ENCODE data around the gene KRT37.

KRT37 gene

DNA sequence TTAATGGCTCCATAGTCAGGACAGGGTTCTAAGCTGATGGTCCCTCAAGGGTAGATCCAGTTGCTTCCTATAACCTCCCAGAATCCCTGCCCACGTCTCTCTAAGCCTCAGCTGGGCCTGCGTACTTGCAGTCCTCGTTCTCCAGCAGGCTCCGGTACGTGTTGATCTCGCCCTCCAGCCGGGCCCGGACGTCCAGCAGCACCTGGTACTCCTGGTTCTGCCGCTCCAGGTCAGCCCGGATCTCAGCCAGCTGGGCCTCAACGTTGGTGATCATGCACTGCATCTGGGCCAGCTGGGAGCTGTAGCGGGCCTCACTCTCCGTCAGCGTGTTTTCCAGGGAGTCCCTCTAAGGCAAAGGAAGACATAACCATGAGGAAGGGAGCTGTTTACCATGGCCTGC lies 38.3 kb upstream of the KRT37 start:
- DNase-seq, result no peak
- Histone ChIP-seq H3K36me3 (ENCODE audit: control insufficient read depth in 4 of 4, insufficient read depth in 4 of 4, low read length in 3 of 4) (no peaks in the 10 kb centered on the region), H3K27me3 (replicated peaks in 2 of 5; ENCODE audit: control insufficient read depth in 4 of 5, insufficient read depth in 5 of 5, low read length in 4 of 5) (peaks cover 0 to 10% (median 0%) of the 10 kb centered on the region in 5 experiments), H3K4me1 (ENCODE audit: control extremely low read depth in 1 of 4, control insufficient read depth in 4 of 4, insufficient read depth in 4 of 4, low read length in 3 of 4) (no peaks in the 10 kb centered on the region), H3K9me3 (ENCODE audit: control extremely low read depth in 1 of 5, control insufficient read depth in 4 of 5, insufficient read depth in 2 of 5, low read depth in 1 of 5, low read length in 4 of 5) (peaks cover 0 to 3% (median 0%) of the 10 kb centered on the region in 5 experiments), H3K27ac (ENCODE audit: insufficient read depth in 1 of 2, low read depth in 1 of 2, low read length in 2 of 2, poor library complexity in 1 of 2, severe bottlenecking in 2 of 2) (no peak overlapping the region), H3K4me3 (ENCODE audit: control insufficient read depth in 1 of 7, extremely low read depth in 1 of 7, insufficient read depth in 4 of 7, low read depth in 2 of 7, low read length in 6 of 7) (no peak overlapping the region)
- CTCF ChIA-PET, result no interaction called here
- WGBS (ENCODE audit: insufficient coverage), result 78% methylated on average over 12 of the region's 15 CpGs
- POLR2A ChIA-PET, result no interaction called here

DNA sequence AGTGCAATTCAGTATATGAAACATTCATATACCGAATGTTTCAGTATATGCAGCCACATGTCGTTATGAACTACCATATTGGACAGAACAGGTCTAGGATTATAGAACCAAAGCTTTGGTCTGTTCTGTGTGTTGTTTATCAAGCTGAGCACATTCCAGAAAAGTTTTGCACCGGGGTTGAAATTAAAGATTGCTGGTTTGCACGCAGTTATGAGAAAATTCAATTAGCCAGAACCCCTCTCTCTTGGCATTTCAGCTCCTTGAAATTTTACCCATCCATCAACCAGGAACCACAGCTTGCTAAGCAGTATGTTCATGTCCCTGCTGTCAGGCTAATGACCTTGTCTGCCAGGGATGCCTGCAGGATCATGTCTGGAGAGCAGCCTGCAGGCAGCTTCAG lies 33.3 kb upstream of the KRT37 start:
- no peak for DNase-seq
- peaks cover 0 to 5% (median 2%) of the 10 kb centered on the region in 4 experiments for H3K4me1 ChIP-seq (ENCODE audit: control extremely low read depth in 1 of 4, control insufficient read depth in 4 of 4, insufficient read depth in 4 of 4, low read length in 3 of 4)
- H3K4me3 ChIP-seq (ENCODE audit: control insufficient read depth in 1 of 7, extremely low read depth in 1 of 7, insufficient read depth in 4 of 7, low read depth in 2 of 7, low read length in 6 of 7), result no peak overlapping the region
- ChIA-PET POLR2A (interaction anchor here (0.5 kb wide), 1 partner anchor 204 kb away, joined by 3 read pairs; no protein-coding TSS in a partner anchor), CTCF (no interaction called here)
- WGBS (ENCODE audit: insufficient coverage), result 100% methylated on average over 4 of the region's 4 CpGs
- no peaks in the 10 kb centered on the region for H3K9me3 ChIP-seq (ENCODE audit: control extremely low read depth in 1 of 5, control insufficient read depth in 4 of 5, insufficient read depth in 2 of 5, low read depth in 1 of 5, low read length in 4 of 5)
- H3K27me3 ChIP-seq (replicated peaks in 2 of 5; ENCODE audit: control insufficient read depth in 4 of 5, insufficient read depth in 5 of 5, low read length in 4 of 5), result peaks cover 0 to 15% (median 0%) of the 10 kb centered on the region in 5 experiments
- H3K36me3 ChIP-seq (ENCODE audit: control insufficient read depth in 4 of 4, insufficient read depth in 4 of 4, low read length in 3 of 4), result no peaks in the 10 kb centered on the region
- no peak overlapping the region for H3K27ac ChIP-seq (ENCODE audit: insufficient read depth in 1 of 2, low read depth in 1 of 2, low read length in 2 of 2, poor library complexity in 1 of 2, severe bottlenecking in 2 of 2)

DNA sequence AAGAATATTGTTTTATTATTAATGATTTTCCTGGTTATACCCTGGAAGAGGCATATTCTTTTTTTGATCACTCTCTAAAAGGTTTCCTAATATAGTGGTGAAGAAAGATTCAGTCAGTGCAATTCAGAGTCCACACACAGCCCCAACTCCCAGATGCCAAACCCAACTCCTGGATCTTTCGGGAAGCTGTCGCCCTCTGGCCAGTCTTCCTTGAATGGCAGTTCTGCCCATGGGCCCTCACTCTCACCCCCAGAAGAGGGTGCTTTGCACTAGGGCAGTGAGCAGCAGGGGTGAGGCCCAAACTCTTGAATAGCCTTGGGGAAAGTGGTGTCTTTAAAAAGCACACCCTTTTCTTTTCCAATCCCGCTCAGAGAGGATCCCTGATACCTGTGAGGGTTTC lies 31.8 kb upstream of the KRT37 start:
- 100% methylated on average over 1 of the region's 3 CpGs for WGBS (ENCODE audit: insufficient coverage)
- no peaks in the 10 kb centered on the region for H3K9me3 ChIP-seq (ENCODE audit: control extremely low read depth in 1 of 5, control insufficient read depth in 4 of 5, insufficient read depth in 2 of 5, low read depth in 1 of 5, low read length in 4 of 5)
- CTCF ChIA-PET, result no interaction called here
- H3K27me3 ChIP-seq (replicated peaks in 2 of 5; ENCODE audit: control insufficient read depth in 4 of 5, insufficient read depth in 5 of 5, low read length in 4 of 5), result peaks cover 0 to 14% (median 0%) of the 10 kb centered on the region in 5 experiments
- H3K27ac ChIP-seq (ENCODE audit: insufficient read depth in 1 of 2, low read depth in 1 of 2, low read length in 2 of 2, poor library complexity in 1 of 2, severe bottlenecking in 2 of 2), result no peak overlapping the region
- no peak for DNase-seq
- no peaks in the 10 kb centered on the region for H3K36me3 ChIP-seq (ENCODE audit: control insufficient read depth in 4 of 4, insufficient read depth in 4 of 4, low read length in 3 of 4)
- peaks cover 0 to 5% (median 2%) of the 10 kb centered on the region in 4 experiments for H3K4me1 ChIP-seq (ENCODE audit: control extremely low read depth in 1 of 4, control insufficient read depth in 4 of 4, insufficient read depth in 4 of 4, low read length in 3 of 4)
- no peak overlapping the region for H3K4me3 ChIP-seq (ENCODE audit: control insufficient read depth in 1 of 7, extremely low read depth in 1 of 7, insufficient read depth in 4 of 7, low read depth in 2 of 7, low read length in 6 of 7)
- POLR2A ChIA-PET, result no interaction called here

DNA sequence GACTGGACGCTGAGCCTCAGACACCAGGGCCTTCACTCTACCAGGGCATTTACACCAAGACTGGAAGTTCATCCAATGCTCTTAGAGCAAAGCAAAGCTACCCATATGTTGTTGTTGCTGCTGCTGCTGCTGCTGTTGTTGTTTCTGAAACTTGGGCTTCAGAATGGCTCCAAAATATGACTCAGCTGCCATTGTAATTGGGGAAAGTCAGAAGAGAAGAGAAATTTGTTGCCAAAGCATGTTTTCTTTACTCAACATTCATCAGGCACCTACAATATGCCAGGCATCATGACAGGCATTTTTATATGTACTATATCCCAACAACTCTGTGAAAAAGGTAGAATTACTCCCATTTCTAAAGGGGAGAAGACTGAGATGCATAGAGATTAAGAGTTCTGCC lies 30.9 kb upstream of the KRT37 start:
- peaks cover 0 to 5% (median 2%) of the 10 kb centered on the region in 4 experiments for H3K4me1 ChIP-seq (ENCODE audit: control extremely low read depth in 1 of 4, control insufficient read depth in 4 of 4, insufficient read depth in 4 of 4, low read length in 3 of 4)
- no peaks in the 10 kb centered on the region for H3K36me3 ChIP-seq (ENCODE audit: control insufficient read depth in 4 of 4, insufficient read depth in 4 of 4, low read length in 3 of 4)
- H3K4me3 ChIP-seq (ENCODE audit: control insufficient read depth in 1 of 7, extremely low read depth in 1 of 7, insufficient read depth in 4 of 7, low read depth in 2 of 7, low read length in 6 of 7), result no peak overlapping the region
- DNase-seq, result no peak
- peaks cover 0 to 14% (median 0%) of the 10 kb centered on the region in 5 experiments for H3K27me3 ChIP-seq (replicated peaks in 2 of 5; ENCODE audit: control insufficient read depth in 4 of 5, insufficient read depth in 5 of 5, low read length in 4 of 5)
- ChIA-PET POLR2A (no interaction called here), CTCF (no interaction called here)
- no peak overlapping the region for H3K27ac ChIP-seq (ENCODE audit: insufficient read depth in 1 of 2, low read depth in 1 of 2, low read length in 2 of 2, poor library complexity in 1 of 2, severe bottlenecking in 2 of 2)
- 100% methylated on average over 1 of the region's 1 CpG for WGBS (ENCODE audit: insufficient coverage)
- no peaks in the 10 kb centered on the region for H3K9me3 ChIP-seq (ENCODE audit: control extremely low read depth in 1 of 5, control insufficient read depth in 4 of 5, insufficient read depth in 2 of 5, low read depth in 1 of 5, low read length in 4 of 5)

DNA sequence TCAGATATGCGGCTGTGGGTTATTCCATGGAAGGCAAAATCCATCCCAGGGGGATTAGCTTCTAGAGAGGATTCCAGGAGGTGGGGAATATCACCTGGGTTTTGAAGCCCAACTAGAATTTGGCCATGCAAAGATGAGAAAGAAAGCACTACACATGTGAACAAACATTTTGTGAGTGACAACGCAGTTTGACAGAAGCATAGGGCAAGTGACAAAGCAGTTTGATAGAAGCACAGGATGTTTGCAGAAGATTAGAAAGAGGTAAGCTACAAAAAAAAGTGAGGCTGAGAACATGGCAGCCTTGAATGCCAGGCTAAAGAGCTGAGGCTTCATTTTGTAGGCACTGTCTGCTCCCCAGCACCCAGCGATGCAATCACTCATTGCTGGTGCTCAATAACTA lies 28.7 kb upstream of the KRT37 start:
- WGBS (ENCODE audit: insufficient coverage), result 64% methylated on average over 3 of the region's 3 CpGs
- Histone ChIP-seq H3K4me3 (ENCODE audit: control insufficient read depth in 1 of 7, extremely low read depth in 1 of 7, insufficient read depth in 4 of 7, low read depth in 2 of 7, low read length in 6 of 7) (no peak overlapping the region), H3K9me3 (ENCODE audit: control extremely low read depth in 1 of 5, control insufficient read depth in 4 of 5, insufficient read depth in 2 of 5, low read depth in 1 of 5, low read length in 4 of 5) (no peaks in the 10 kb centered on the region), H3K27ac (ENCODE audit: insufficient read depth in 1 of 2, low read depth in 1 of 2, low read length in 2 of 2, poor library complexity in 1 of 2, severe bottlenecking in 2 of 2) (no peak overlapping the region), H3K27me3 (replicated peaks in 2 of 5; ENCODE audit: control insufficient read depth in 4 of 5, insufficient read depth in 5 of 5, low read length in 4 of 5) (peaks cover 0 to 6% (median 0%) of the 10 kb centered on the region in 5 experiments), H3K4me1 (ENCODE audit: control extremely low read depth in 1 of 4, control insufficient read depth in 4 of 4, insufficient read depth in 4 of 4, low read length in 3 of 4) (peaks cover 0 to 5% (median 2%) of the 10 kb centered on the region in 4 experiments), H3K36me3 (ENCODE audit: control insufficient read depth in 4 of 4, insufficient read depth in 4 of 4, low read length in 3 of 4) (no peaks in the 10 kb centered on the region)
- POLR2A ChIA-PET, result no interaction called here
- CTCF ChIA-PET, result interaction anchor here (1.4 kb wide), 1 partner anchor 96 kb away, joined by 5 read pairs; no protein-coding TSS in a partner anchor
- DNase-seq, result peak; percentile 2 to 69 (median 60)

DNA sequence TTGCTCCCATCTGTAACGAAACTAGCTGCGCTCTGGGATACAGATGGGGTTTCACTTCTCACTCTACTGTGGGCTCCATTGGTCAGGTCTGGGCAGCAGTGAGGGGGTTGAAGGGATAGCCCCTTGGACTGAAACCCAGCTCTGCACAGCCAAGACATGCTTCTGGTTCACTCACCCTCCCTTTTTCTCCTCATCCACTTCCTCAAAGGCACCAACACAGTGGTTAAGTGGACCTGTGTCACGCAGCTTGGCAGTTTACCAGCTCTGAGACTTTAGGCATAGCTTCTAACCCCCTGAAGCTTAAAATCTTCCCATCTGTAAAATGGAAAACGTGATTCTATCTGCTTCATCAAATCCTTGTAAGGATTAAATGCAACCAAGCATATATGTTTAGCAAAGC lies 27.9 kb upstream of the KRT37 start:
- H3K4me3 ChIP-seq (ENCODE audit: control insufficient read depth in 1 of 7, extremely low read depth in 1 of 7, insufficient read depth in 4 of 7, low read depth in 2 of 7, low read length in 6 of 7), result no peak overlapping the region
- no peak overlapping the region for H3K27ac ChIP-seq (ENCODE audit: insufficient read depth in 1 of 2, low read depth in 1 of 2, low read length in 2 of 2, poor library complexity in 1 of 2, severe bottlenecking in 2 of 2)
- ChIA-PET POLR2A (no interaction called here), CTCF (interaction anchor here (1.4 kb wide), 1 partner anchor 97 kb away, joined by 5 read pairs; no protein-coding TSS in a partner anchor)
- no peaks in the 10 kb centered on the region for H3K36me3 ChIP-seq (ENCODE audit: control insufficient read depth in 4 of 4, insufficient read depth in 4 of 4, low read length in 3 of 4)
- H3K9me3 ChIP-seq (ENCODE audit: control extremely low read depth in 1 of 5, control insufficient read depth in 4 of 5, insufficient read depth in 2 of 5, low read depth in 1 of 5, low read length in 4 of 5), result no peaks in the 10 kb centered on the region
- H3K4me1 ChIP-seq (ENCODE audit: control extremely low read depth in 1 of 4, control insufficient read depth in 4 of 4, insufficient read depth in 4 of 4, low read length in 3 of 4), result peaks cover 0 to 5% (median 2%) of the 10 kb centered on the region in 4 experiments
- 0% methylated on average over 2 of the region's 4 CpGs for WGBS (ENCODE audit: insufficient coverage)
- peaks cover 0 to 5% (median 0%) of the 10 kb centered on the region in 5 experiments for H3K27me3 ChIP-seq (replicated peaks in 2 of 5; ENCODE audit: control insufficient read depth in 4 of 5, insufficient read depth in 5 of 5, low read length in 4 of 5)
- DNase-seq, result peak; percentile 77 to 95 (median 94)

DNA sequence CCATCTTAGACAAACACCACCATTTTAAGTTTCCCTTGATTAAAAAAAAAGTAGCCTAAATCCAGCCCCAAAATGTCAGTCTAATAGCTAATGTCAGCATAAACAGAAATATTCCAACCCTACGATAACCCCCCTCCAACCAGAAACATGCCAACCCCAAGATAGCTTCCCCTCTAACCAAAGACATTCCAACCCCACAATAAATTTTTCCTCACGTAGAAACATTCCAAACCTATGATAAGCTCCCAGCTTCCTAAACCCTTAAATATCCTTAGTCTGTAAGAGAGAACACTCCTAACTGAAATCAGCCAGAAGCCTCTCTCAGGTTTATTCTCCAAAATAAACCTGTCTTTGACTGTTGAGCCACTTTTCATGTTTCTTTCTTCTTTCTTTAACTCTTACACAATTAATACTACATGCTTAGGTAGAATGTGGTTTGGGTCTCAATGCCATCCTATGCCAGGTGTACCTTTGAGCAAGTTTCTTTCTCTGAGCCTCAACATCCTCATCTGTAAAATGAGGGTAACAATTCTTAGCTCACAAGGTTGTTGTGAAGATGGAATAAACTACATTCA lies 26.9 kb upstream of the KRT37 start:
- Histone ChIP-seq H3K4me3 (ENCODE audit: control insufficient read depth in 1 of 7, extremely low read depth in 1 of 7, insufficient read depth in 4 of 7, low read depth in 2 of 7, low read length in 6 of 7) (no peak overlapping the region), H3K9me3 (ENCODE audit: control extremely low read depth in 1 of 5, control insufficient read depth in 4 of 5, insufficient read depth in 2 of 5, low read depth in 1 of 5, low read length in 4 of 5) (no peaks in the 10 kb centered on the region), H3K27me3 (replicated peaks in 2 of 5; ENCODE audit: control insufficient read depth in 4 of 5, insufficient read depth in 5 of 5, low read length in 4 of 5) (no peaks in the 10 kb centered on the region), H3K36me3 (ENCODE audit: control insufficient read depth in 4 of 4, insufficient read depth in 4 of 4, low read length in 3 of 4) (no peaks in the 10 kb centered on the region), H3K27ac (ENCODE audit: insufficient read depth in 1 of 2, low read depth in 1 of 2, low read length in 2 of 2, poor library complexity in 1 of 2, severe bottlenecking in 2 of 2) (no peak overlapping the region), H3K4me1 (ENCODE audit: control extremely low read depth in 1 of 4, control insufficient read depth in 4 of 4, insufficient read depth in 4 of 4, low read length in 3 of 4) (peaks cover 0 to 5% (median 2%) of the 10 kb centered on the region in 4 experiments)
- no peak for DNase-seq
- CTCF ChIA-PET, result no interaction called here
- POLR2A ChIA-PET, result no interaction called here
- 90% methylated on average over 2 of the region's 2 CpGs for WGBS (ENCODE audit: insufficient coverage)
